SK-N-MC (cell line): ENCODE data around the gene OR7A5.

Experiments
- DNase-seq: peaks from one replicate; pipeline ENCODE4 v3.0.0-alpha.2; 2011; ENCODE audit warnings: low read depth, low spot score
- H3K27ac ChIP-seq: fragments of 200-600 bp; sonication (generic); 2 replicates; pipeline ENCODE4 v1.5.1; 2016; ENCODE audit warnings: mixed run types
- H3K36me3 ChIP-seq: fragments of 200-600 bp; sonication (generic); 2 replicates; pipeline ENCODE4 v1.6.1; 2017; ENCODE audit warnings: antibody characterized with exemption, low read length, mixed read lengths; ENCODE audit not compliant: insufficient read depth
- H3K4me3 ChIP-seq: fragments of 200-600 bp; sonication (generic); 2 replicates; pipeline ENCODE4 v1.5.1; 2016
- H3K9ac ChIP-seq: fragments of 200-600 bp; sonication (generic); 2 replicates; pipeline ENCODE4 v1.8.0; 2017; ENCODE audit warnings: mixed run types, mixed read lengths; ENCODE audit not compliant: insufficient read length
- H3K9me3 ChIP-seq: fragments of 200-600 bp; sonication (generic); 2 replicates; pipeline ENCODE4 v1.6.1; 2017; ENCODE audit warnings: low read depth, mild to moderate bottlenecking, antibody characterized with exemption, low read length, moderate library complexity, mixed read lengths
- EZH2 ChIP-seq: fragments of 200-600 bp; sonication (generic); IDR thresholded peaks from one replicate; pipeline ENCODE4 v1.6.1; 2017; ENCODE audit warnings: antibody characterized with exemption
- FOXP2 ChIP-seq: optimal IDR thresholded peaks from 2 replicates; pipeline ENCODE3; 2011; ENCODE audit warnings: mild to moderate bottlenecking, moderate library complexity; ENCODE audit not compliant: insufficient read depth; ENCODE audit errors: extremely low read length, control extremely low read depth
- POLR2AphosphoS5 ChIP-seq: IDR thresholded peaks from 2 replicates; pipeline ENCODE4 v1.6.1; 2012; ENCODE audit warnings: mild to moderate bottlenecking, low read depth, low read length, borderline replicate concordance

Gene OR7A5

DNA sequence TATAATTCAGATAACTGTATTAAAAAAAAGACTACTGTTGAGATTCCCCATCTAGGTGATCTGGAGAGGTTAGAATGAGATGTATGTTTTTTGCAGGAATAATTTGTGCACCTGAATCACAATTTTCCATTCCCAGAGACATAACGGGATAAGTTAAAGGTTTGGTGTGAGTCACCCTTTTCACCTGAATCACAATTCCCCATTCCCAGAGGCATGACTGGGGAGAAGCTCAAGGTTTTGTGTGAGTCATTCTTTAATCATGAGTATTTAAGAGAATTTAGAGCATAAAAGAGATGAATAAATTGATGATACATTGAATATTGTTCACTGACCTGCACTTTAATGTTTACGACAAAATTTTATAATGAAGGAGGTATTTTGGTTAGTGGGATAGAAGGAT lies 9.0 kb downstream of the OR7A5 start:
- TF ChIP-seq EZH2 (no peak), POLR2AphosphoS5 (no peak), FOXP2 (no peak)
- DNase-seq, result no peak
- Histone ChIP-seq H3K4me3 (no peak overlapping the region), H3K27ac (no peak overlapping the region), H3K9ac (no peak overlapping the region), H3K9me3 (no peaks in the 10 kb centered on the region), H3K36me3 (no peaks in the 10 kb centered on the region)

DNA sequence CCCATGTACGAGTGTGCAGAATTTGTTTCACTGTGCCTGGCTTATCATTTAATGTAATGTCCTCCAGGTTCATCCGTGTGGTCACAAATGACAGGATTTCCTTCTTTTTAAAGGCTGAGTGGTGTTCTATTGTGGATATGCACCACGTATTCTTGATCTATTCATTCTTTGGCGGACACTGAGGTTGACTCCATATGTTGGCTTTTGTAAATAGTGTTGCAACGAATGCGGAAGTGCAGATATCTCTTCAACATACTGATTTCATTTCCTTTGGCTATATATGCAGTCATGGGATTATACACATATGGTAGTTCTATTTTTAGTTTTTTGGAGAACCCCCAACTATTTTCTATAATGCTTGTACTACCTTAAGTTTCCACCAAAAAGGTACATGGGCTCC lies 13.0 kb downstream of the OR7A5 start:
- H3K4me3 ChIP-seq, result peak overlapping the region; percentile 29
- no peaks in the 10 kb centered on the region for H3K9me3 ChIP-seq
- no peak overlapping the region; the same call in none of the 2 replicates for H3K27ac ChIP-seq
- no peaks in the 10 kb centered on the region for H3K36me3 ChIP-seq
- no peak for DNase-seq
- TF ChIP-seq EZH2 (no peak), POLR2AphosphoS5 (no peak), FOXP2 (no peak)
- H3K9ac ChIP-seq, result no peak overlapping the region

DNA sequence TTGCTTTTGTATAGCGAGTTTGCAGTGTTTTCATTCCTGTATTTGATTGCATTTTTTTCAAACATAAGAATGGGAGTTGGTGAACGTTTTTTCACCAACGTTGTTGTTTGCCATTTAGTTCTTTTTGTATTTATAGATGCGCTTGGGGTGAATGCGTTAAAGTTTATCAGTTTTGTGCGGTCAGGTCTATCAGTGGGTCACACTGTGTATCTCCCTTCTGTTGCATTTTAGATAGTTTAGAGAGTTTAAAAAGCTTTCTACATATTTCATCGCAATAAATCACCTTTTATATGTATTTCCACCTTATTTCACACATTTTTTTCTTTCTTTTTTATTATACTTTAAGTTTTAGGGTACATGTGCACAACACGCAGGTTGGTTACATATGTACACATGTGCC lies 16.4 kb downstream of the OR7A5 start:
- no peak overlapping the region for H3K4me3 ChIP-seq
- DNase-seq, result no peak
- no peaks in the 10 kb centered on the region for H3K9me3 ChIP-seq

DNA sequence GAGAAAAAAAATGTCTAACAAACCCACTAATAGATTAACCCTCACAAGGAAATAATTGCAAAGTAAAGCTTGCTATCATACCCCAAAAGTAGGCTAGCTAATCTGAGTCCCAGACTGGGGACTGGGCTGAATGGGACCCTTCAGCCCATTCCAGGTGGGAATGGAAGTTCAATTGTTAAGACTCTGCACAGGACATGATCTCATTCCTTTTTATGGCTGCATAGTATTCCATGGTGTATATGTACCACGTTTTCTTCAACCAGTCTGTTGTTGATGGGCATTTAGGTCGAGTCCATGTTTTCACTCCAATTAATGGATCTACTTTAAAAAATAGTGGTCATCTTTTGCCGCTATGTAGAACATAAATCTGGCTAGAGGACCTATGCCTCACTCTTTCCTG lies 17.9 kb downstream of the OR7A5 start:
- no peak for TF ChIP-seq EZH2
- TF ChIP-seq FOXP2, result no peak
- TF ChIP-seq POLR2AphosphoS5, result no peak
- no peak overlapping the region for H3K27ac ChIP-seq
- no peak overlapping the region for H3K9ac ChIP-seq

More for the DNA sequence above, 16.4 kb downstream of the OR7A5 start:
- no peak overlapping the region for H3K27ac ChIP-seq
- TF ChIP-seq POLR2AphosphoS5, result no peak
- TF ChIP-seq FOXP2, result no peak
- TF ChIP-seq EZH2, result no peak
- no peaks in the 10 kb centered on the region for H3K36me3 ChIP-seq
- no peak overlapping the region for H3K9ac ChIP-seq

DNA sequence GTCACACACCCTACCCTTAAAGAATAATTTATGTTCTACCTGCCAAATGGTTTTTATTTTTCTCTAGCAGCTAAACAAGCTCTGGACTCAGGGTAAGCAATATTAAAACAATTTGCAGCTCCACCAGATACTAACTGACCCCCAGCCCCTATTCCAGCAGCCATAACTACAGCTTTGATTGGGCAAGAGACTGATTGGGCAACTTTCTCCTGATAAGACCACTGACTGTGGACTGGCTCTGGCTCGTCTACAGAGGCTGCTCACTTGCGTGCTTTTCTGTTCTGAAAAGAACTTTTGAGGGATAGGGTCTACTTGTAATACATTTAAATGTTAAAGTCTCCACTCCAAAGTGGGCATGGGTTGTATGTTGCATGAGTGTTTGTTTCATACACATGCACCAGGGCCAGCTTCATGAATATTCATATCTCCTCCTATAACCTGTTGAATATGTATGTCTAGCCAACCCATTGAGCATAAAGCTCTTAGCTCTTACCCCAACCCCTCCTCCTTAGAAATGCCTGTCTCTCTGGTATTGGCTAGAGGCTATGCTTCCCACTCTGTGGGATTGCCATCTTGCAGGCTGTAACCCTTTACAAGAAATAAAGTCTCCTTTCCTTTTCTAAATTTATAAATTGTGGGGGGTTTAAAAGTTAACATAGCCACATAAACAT lies 19.9 kb downstream of the OR7A5 start:
- TF ChIP-seq EZH2, result no peak
- TF ChIP-seq POLR2AphosphoS5, result no peak
- no peak for TF ChIP-seq FOXP2
- no peak overlapping the region for H3K9ac ChIP-seq
- peak overlapping the region; percentile 76 for H3K27ac ChIP-seq
- DNase-seq, result peak; percentile 64
- no peaks in the 10 kb centered on the region for H3K36me3 ChIP-seq
- no peak overlapping the region for H3K4me3 ChIP-seq
- H3K9me3 ChIP-seq, result no peaks in the 10 kb centered on the region

More for the DNA sequence above, 17.9 kb downstream of the OR7A5 start:
- H3K9me3 ChIP-seq, result no peaks in the 10 kb centered on the region
- no peak for DNase-seq
- no peaks in the 10 kb centered on the region for H3K36me3 ChIP-seq
- no peak overlapping the region for H3K4me3 ChIP-seq

DNA sequence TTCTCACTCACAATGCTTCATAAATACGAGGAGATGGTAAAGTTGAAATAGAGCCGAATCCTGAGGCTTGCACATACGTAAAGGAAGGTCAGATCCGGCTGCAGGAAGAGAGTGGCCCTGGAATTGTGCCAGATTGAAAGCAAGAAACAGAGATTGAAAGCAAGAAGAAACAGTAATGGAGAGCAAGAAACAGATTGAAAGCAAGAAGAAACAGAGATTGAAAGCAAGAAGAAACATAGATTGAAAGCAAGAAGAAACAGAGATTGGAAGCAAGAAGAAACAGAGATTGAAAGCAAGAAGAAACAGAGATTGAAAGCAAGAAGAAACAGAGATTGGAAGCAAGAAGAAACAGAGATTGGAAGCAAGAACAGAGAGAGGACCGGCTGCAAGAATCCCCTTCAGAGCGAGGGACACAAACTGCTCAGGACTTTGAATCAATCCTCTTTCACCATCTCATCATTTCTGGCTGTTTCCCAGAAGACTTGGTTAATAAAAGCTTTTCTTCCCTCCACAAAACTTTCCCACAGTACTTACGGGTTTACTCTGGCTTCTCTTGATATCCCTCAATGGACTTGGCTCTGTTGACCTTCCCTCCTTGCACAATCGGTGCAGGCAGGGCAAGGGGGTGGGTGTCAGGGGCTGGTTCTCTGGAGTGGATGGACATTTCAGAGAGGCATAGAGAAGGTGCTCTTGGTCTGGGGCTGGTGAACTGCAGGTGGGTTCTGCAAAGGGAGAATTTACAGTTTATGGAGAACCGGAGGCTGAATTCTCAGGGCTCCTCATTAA lies 25.5 kb downstream of the OR7A5 start:
- H3K36me3 ChIP-seq, result no peaks in the 10 kb centered on the region

DNA sequence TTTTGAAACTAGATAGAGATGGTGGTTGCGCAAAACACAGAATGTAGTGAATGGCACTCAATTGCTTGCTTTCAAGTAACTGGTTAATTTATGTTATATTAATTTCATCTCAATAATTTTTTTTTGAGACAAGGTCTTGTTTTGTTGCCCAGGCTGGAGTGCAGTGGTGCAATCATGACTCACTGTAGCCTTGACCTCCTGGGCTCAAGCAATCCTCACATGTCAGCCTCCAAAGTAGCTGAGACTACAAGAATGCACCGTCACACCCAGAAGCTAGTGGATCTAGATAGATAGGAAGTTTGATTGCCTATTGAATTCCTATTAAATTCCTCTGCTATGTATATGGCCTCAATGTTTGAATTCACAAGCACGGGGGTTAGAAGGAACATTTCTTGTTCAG lies 30.2 kb downstream of the OR7A5 start:
- H3K9me3 ChIP-seq, result no peaks in the 10 kb centered on the region
- H3K9ac ChIP-seq, result no peak overlapping the region
- H3K36me3 ChIP-seq, result no peaks in the 10 kb centered on the region
- no peak for TF ChIP-seq POLR2AphosphoS5
- TF ChIP-seq EZH2, result no peak
- TF ChIP-seq FOXP2, result no peak
- no peak overlapping the region for H3K4me3 ChIP-seq
- DNase-seq, result no peak
- H3K27ac ChIP-seq, result peak overlapping the region; percentile 6; the same call in 1 of the 2 replicates

More for the DNA sequence above, 25.5 kb downstream of the OR7A5 start:
- Histone ChIP-seq H3K27ac (peak overlapping the region; percentile 78), H3K4me3 (peak overlapping the region; percentile 56), H3K9ac (peak overlapping the region; percentile 49), H3K9me3 (no peaks in the 10 kb centered on the region)
- no peak for DNase-seq
- TF ChIP-seq FOXP2 (no peak), EZH2 (no peak), POLR2AphosphoS5 (no peak)

DNA sequence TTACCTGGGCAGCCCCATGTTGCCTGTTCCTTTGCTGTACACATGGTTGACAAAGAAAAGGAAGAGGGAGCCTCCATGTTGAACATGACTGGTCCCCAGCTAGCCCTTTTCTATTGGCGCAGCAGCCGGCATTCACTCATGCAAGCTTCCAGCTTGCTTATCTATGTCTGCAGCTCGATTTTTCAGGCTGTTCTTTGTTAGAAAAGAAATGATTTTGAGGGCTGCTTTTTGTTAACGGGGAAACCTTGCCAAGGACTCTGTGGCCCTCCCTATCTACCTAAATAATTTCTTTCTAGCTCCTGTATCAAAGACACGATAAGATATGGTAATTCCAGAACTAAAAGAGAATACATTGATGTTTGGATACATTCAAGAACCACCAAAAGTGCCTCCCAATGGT lies 36.2 kb downstream of the OR7A5 start:
- H3K9ac ChIP-seq, result no peak overlapping the region
- no peaks in the 10 kb centered on the region for H3K36me3 ChIP-seq
- H3K27ac ChIP-seq, result no peak overlapping the region
- H3K9me3 ChIP-seq, result no peaks in the 10 kb centered on the region
- TF ChIP-seq EZH2 (no peak), FOXP2 (no peak), POLR2AphosphoS5 (no peak)
- no peak overlapping the region for H3K4me3 ChIP-seq
- DNase-seq, result no peak

DNA sequence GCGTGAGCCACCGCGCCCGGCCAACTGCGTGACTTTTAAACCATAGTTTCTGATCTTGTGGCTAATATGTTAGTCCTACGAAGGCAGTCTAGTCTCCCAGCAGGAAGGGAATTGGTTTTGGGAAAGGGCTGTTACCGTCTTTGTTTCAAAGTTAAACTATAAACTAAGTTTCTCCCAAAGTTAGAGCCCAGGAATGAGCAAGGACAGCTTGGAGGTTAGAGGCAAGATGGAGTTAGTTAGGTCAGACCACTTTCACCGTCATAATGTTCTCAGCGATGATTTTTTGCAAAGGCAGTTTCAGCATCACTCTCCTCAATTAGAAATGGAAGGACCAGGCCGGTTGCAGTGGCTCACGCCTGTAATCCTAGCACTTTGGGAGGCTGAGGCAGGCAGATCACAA lies 39.0 kb downstream of the OR7A5 start:
- no peaks in the 10 kb centered on the region for H3K36me3 ChIP-seq
- H3K4me3 ChIP-seq, result no peak overlapping the region
- H3K27ac ChIP-seq, result peak overlapping the region; percentile 94
- TF ChIP-seq FOXP2 (no peak), EZH2 (no peak), POLR2AphosphoS5 (no peak)
- DNase-seq, result no peak
- no peaks in the 10 kb centered on the region for H3K9me3 ChIP-seq
- no peak overlapping the region for H3K9ac ChIP-seq
